Prostate gland (tissue), 2 donors: ENCODE measurements around the gene C8A.

ENCODE experiments used
- CTCF ChIP-seq, 4 experiments: fragments of 200-600 bp in 2 of 4; fragments of 450-650 bp in 2 of 4; sonication (generic) in 2 of 4; IDR thresholded peaks; 1 replicate in 3 of 4; 2 replicates in 1 of 4; pipeline ENCODE4 v1.5.1; 2016 to 2019; ENCODE audit warnings: antibody characterized with exemption in 4 of 4, mild to moderate bottlenecking in 2 of 4, moderate library complexity in 2 of 4
- POLR2AphosphoS5 ChIP-seq: sonication (generic); formaldehyde crosslinking; IDR thresholded peaks from one replicate; pipeline ENCODE4 v1.6.1; 2017; ENCODE audit warnings: antibody characterized with exemption

- peak; percentile 88 to 92 (median 89) for TF ChIP-seq CTCF (IDR thresholded peaks at IDR 0.05)
- peak; percentile 7 for TF ChIP-seq POLR2AphosphoS5
Measured at GRCh38 chr1:56831871-56832693, 22.5 kb upstream of the C8A start.
